ENCODE data around the gene FPGS.
"Not testable (repeated sequence)": the region's sequence is repeated elsewhere in the genome, so short reads cannot be mapped to it uniquely, and the experiment has no call there.

FPGS gene

DNA sequence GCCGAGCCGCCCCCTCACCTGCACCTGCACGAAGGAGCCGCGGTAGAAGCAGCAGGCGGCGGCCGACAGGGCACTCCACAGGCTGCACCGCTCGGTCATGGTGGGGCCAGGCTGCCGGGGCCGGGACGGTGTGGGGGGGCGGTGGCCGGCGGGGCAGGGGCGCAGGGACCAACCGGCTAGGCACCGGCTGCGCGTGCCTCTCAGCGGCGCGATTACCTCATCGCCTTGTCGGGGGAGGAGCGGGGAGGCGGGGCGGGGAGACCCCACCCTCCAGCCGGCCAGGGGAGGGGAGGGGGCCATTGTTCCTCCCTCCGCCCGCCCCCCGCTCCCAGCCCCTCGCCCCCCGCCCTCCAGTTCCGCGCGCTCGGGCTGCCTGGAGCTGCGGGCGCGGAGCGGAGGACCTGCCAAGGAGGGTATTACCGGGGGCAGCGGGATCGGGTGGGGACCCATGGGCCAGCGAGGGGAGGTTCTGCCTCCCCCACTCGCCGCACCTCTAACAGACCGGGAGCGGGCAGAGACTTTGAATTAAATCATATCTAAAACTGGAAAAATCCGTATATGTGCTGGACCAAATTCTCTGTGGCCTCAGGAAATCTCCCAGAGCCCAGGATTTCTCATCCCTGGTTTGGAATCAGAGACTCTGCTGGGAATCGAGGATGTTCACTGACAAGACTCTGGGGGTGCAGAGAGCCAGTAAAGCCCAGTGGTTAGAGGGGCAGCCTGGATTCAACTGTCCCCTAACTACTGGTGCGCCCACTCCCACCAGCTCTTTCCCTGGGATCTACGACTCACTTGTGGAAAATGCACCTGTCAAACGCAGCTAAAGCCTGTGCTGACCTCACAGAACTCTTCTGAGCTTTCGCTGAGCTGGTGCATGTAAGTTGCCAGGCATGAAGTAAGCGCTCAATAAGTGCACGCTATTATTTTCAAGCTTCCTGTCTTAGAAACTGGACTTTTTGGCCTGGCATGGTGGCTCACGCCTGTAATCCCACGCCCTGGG, 47.3 kb upstream of the FPGS start:
- Histone ChIP-seq H3K27ac (no peak overlapping the region), H3K27me3 (peaks cover 0 to 63% of the 10 kb centered on the region in 2 donors), H3K9me3 (no peaks in the 10 kb centered on the region), H3K4me3 (no peak overlapping the region), H3K36me3 (no peaks in the 10 kb centered on the region), H3K4me1 (peaks cover 0 to 15% (median 9%) of the 10 kb centered on the region in 4 donors)
- TF ChIP-seq, protein P1, sequence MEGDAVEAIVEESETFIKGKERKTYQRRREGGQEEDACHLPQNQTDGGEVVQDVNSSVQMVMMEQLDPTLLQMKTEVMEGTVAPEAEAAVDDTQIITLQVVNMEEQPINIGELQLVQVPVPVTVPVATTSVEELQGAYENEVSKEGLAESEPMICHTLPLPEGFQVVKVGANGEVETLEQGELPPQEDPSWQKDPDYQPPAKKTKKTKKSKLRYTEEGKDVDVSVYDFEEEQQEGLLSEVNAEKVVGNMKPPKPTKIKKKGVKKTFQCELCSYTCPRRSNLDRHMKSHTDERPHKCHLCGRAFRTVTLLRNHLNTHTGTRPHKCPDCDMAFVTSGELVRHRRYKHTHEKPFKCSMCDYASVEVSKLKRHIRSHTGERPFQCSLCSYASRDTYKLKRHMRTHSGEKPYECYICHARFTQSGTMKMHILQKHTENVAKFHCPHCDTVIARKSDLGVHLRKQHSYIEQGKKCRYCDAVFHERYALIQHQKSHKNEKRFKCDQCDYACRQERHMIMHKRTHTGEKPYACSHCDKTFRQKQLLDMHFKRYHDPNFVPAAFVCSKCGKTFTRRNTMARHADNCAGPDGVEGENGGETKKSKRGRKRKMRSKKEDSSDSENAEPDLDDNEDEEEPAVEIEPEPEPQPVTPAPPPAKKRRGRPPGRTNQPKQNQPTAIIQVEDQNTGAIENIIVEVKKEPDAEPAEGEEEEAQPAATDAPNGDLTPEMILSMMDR (IDR thresholded peaks at IDR 0.05), result no peak
- intact Hi-C loops (cut with DNase I; ENCODE audit: low total_unique reads), result no loop called here
- no peak for DNase-seq

DNA sequence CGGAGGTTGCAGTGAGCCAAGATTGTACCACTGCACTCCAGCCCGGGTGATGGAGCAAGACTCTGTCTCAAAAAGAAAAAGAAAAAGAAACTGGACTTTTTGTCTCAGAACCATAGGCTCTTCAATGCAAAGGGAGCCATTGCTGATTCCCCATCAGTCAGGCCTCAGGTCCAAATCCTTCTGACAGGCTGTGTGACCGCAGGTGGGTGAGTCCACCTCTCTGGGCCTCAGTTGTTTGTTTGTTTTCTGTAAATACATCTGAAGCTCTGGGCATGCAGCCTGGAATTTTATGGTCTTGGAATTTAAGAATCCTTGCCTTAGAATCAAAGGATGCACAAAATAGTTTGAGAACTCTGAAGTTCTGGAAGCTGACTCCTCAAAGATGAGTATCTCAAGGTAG, 46.4 kb upstream of the FPGS start:
- intact Hi-C loops (cut with DNase I; ENCODE audit: low total_unique reads), result no loop called here
- no peak for DNase-seq
- H3K36me3 ChIP-seq, result no peaks in the 10 kb centered on the region
- H3K27me3 ChIP-seq, result peaks cover 0 to 66% of the 10 kb centered on the region in 2 donors
- H3K4me3 ChIP-seq, result no peak overlapping the region
- peaks cover 0 to 15% (median 9%) of the 10 kb centered on the region in 4 donors for H3K4me1 ChIP-seq
- H3K27ac ChIP-seq, result no peak overlapping the region
- no peaks in the 10 kb centered on the region for H3K9me3 ChIP-seq
- TF ChIP-seq, protein P1 (IDR thresholded peaks at IDR 0.05), result no peak

DNA sequence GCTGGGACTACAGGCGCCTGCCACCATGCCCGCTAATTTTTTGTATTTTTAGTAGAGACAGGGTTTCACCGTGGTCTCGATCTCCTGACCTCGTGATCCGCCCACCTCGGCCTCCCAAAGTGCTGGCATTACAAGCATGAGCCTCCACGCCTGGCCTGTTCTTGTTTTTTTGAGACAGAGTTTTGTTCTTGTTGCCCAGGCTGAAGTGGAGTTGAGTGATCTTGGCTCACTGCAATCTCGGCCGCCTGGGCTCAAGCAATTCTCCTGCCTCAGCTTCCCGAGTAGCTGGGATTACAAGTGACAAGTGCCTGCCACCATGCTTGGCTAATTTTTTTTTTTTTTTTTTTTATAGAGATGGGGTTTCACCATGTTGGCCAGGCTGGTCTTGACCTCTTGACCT, 45.9 kb upstream of the FPGS start:
- H3K4me3 ChIP-seq; DNase-seq; H3K27ac ChIP-seq; intact Hi-C loops (cut with DNase I; ENCODE audit: low total_unique reads); H3K36me3 ChIP-seq; H3K9me3 ChIP-seq: not testable (repeated sequence)
- Histone ChIP-seq H3K27me3 (peaks cover 0 to 65% of the 10 kb centered on the region in 2 donors), H3K4me1 (peaks cover 0 to 15% (median 9%) of the 10 kb centered on the region in 4 donors)

DNA sequence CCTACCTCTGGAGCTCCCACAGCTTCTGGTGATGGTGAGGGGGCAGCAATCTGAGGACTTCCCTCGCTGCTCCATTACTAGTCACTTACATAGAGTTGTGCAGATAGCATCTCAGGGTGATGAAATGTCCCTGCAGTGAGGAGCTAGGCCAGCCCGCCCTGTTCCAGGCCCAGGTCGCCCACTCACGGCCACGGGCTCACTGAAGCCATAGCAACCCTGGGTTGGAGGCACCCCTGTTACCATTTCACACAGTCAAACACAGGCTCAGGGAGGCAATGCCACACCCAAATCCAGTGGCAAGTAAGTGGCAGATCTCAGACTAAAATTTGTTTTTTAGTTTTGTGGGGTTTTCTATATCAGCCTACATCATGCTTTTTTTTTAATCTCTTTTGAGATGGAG, 43.8 kb upstream of the FPGS start:
- TF ChIP-seq, protein P1 (IDR thresholded peaks at IDR 0.05), result no peak
- intact Hi-C loops (cut with DNase I; ENCODE audit: low total_unique reads), result no loop called here
- Histone ChIP-seq H3K4me3 (no peak overlapping the region), H3K27ac (no peak overlapping the region), H3K27me3 (peaks cover 0 to 49% of the 10 kb centered on the region in 2 donors), H3K9me3 (no peaks in the 10 kb centered on the region), H3K36me3 (no peaks in the 10 kb centered on the region), H3K4me1 (peaks cover 0 to 15% (median 9%) of the 10 kb centered on the region in 4 donors)
- no peak for DNase-seq

DNA sequence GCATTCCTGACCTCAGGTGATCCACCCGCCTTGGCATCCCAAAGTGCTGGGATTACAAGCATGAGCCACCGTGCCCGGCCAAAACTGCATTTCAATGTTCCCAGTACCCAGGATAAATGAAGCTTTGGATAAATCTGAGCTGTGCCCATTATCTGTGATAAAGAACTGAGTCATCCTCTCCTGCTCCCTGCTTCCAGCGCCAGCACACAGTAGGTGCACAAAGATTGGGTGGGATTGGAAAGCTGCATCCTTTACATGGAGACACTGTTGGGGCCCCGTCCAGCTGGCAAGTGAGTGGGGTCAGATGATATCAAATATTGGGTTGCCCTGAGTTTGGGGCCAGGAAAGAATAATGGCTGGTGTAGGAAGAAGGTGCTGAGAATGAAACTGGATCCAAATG, 41.6 kb upstream of the FPGS start:
- H3K9me3 ChIP-seq, result no peaks in the 10 kb centered on the region
- H3K27ac ChIP-seq, result no peak overlapping the region
- no peaks in the 10 kb centered on the region for H3K36me3 ChIP-seq
- peaks cover 0 to 49% of the 10 kb centered on the region in 2 donors for H3K27me3 ChIP-seq
- H3K4me1 ChIP-seq, result no peaks in the 10 kb centered on the region
- intact Hi-C loops (cut with DNase I; ENCODE audit: low total_unique reads), result no loop called here
- TF ChIP-seq, protein P1 (IDR thresholded peaks at IDR 0.05), result no peak
- H3K4me3 ChIP-seq, result no peak overlapping the region
- DNase-seq, result no peak

DNA sequence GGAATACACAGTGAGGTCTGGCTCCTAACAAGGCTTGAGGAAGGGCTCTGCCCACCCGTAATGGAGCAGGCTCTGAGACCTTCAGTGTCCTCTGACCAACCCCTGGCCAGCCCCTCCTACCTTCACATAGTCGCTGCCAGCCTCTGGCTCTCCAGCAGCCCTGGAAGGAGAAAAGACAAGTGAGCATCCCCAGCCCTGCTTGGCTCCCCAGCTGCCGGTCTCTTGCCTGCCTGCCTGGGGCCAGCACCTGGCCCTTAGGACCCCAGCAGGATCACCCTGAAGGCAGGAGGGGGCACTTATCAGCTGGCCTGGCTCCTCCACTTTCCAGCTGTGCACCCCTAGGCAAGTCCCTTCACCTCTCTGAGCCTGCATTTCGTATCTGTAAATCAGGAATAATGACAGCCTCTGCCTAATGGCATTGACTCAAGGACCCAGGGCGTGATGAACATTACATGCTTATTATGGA, 41.2 kb upstream of the FPGS start:
- no peak for DNase-seq
- intact Hi-C loops (cut with DNase I; ENCODE audit: low total_unique reads), result no loop called here
- no peak overlapping the region for H3K27ac ChIP-seq
- no peak overlapping the region for H3K4me3 ChIP-seq
- no peaks in the 10 kb centered on the region for H3K4me1 ChIP-seq
- H3K36me3 ChIP-seq, result no peaks in the 10 kb centered on the region
- peaks cover 0 to 50% of the 10 kb centered on the region in 2 donors for H3K27me3 ChIP-seq
- no peaks in the 10 kb centered on the region for H3K9me3 ChIP-seq
- TF ChIP-seq, protein P1 (IDR thresholded peaks at IDR 0.05), result no peak
